A549 treated with RU486 at 1 μM for 4 hours (cell line): ENCODE results near the gene CTAG1B. TPM values are rescaled to one million over a fixed set of nuclear protein-coding genes. Genes with fewer than 3 reads are reported as not detected.

Experiments used
- total RNA-seq: library from RNA; stranded (reverse); fragments of 200-300 nt; extraction: Qiagen RNA extraction; gene quantifications from 5 replicates; pipeline ENCODE4 v1.2.3, GENCODE V29; 2022; ENCODE audit warnings: low read depth

Gene CTAG1B
- not detected in 5 replicates for total RNA-seq

DNA sequence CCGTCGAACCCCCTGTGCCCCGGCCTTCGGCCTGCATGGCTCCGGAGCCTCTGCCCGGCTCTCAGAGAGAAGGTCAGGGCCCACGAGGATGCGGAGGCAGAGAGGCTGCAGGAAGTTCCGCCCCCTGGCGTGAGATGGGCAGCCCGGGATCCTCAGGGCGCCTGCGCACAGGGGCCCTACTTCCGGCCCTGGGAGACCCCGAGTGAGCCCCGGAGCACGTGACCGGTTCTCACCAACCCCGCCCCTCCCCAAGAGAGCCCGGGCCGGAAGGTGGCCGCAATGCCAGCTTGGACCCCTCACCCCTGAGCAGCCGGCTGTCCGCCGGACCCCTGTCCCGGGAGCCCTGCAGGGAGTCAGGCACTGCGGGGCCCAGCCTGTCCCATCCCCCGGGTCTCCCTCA, at the start of gene CTAG1B:
CTAG1B (minus strand) TSS at position 101 of the 400 bp plus-strand sequence; CDS start at position 37, 64 bp downstream.

GRCh38 chrX:154653413-154653812, 34.3 kb upstream of the CTAG1B start, which contains the start of gene CTAG2:
Gene CTAG2, minus strand, starts transcription at chrX:154653579. Its CDS starts 64 bp downstream, at chrX:154653515.

DNA sequence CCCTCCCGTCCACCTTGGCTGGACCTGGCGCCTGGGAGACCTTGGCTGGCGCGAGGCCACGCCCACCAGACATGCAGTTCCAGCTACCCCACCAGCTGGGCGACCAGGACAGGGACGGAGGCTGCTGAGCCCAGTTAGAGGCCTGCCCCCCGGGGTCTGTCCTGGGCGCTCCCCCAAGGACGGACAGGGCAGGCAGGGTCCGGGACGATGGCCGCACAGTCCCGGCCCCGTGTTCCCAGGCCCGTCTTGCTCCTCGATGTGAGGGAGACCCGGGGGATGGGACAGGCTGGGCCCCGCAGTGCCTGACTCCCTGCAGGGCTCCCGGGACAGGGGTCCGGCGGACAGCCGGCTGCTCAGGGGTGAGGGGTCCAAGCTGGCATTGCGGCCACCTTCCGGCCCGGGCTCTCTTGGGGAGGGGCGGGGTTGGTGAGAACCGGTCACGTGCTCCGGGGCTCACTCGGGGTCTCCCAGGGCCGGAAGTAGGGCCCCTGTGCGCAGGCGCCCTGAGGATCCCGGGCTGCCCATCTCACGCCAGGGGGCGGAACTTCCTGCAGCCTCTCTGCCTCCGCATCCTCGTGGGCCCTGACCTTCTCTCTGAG, 34.4 kb downstream of the CTAG1B start, which contains the start of gene CTAG1A:
CTAG1A (plus strand) TSS at position 549 of the 599 bp plus-strand sequence. CDS start 74 bp downstream, outside the sequence.

Other genes starting within 250 kb of the CTAG1B start
- gene FLNA, start 244.6 kb downstream of the CTAG1B start, total RNA-seq = 1,374 to 1,670 TPM (median 1,583 TPM) in 5 replicates
- gene EMD, start 240.0 kb downstream of the CTAG1B start, total RNA-seq = 127 to 170 TPM (median 155 TPM) in 5 replicates
- gene RPL10, start 220.9 kb downstream of the CTAG1B start, total RNA-seq = 5,191 to 5,756 TPM (median 5,342 TPM) in 5 replicates
- gene DNASE1L1, start 210.0 kb downstream of the CTAG1B start, total RNA-seq = 20.6 to 30.0 TPM (median 26.9 TPM) in 5 replicates
- 29.0 to 38.9 TPM (median 33.3 TPM) in 5 replicates for gene TAFAZZIN, start 207.7 kb downstream of the CTAG1B start, total RNA-seq
- 72.3 to 108 TPM (median 104 TPM) in 5 replicates for gene ATP6AP1, start 190.6 kb downstream of the CTAG1B start, total RNA-seq
- 88.0 to 102 TPM (median 92.6 TPM) in 5 replicates for gene GDI1, start 182.1 kb downstream of the CTAG1B start, total RNA-seq
- 89.4 to 122 TPM (median 110 TPM) in 5 replicates for gene FAM50A, start 175.1 kb downstream of the CTAG1B start, total RNA-seq
- gene PLXNA3, start 161.0 kb downstream of the CTAG1B start, total RNA-seq = 8.6 to 15.9 TPM (median 10.8 TPM) in 5 replicates
- 48.7 to 73.2 TPM (median 69.0 TPM) in 5 replicates for gene LAGE3, start 140.0 kb downstream of the CTAG1B start, total RNA-seq
- 57.8 to 73.0 TPM (median 60.0 TPM) in 5 replicates for gene UBL4A, start 132.7 kb downstream of the CTAG1B start, total RNA-seq
- gene SLC10A3, start 128.7 kb downstream of the CTAG1B start, total RNA-seq = 31.5 to 42.6 TPM (median 39.9 TPM) in 5 replicates
- gene FAM3A, start 103.0 kb downstream of the CTAG1B start, total RNA-seq = 30.7 to 46.1 TPM (median 43.4 TPM) in 5 replicates
- 1,384 to 1,559 TPM (median 1,513 TPM) in 5 replicates for gene G6PD, start 72.4 kb downstream of the CTAG1B start, total RNA-seq
- gene IKBKG, start 71.7 kb downstream of the CTAG1B start, total RNA-seq = 34.1 to 45.7 TPM (median 42.8 TPM) in 5 replicates
- gene CTAG1A, start 34.1 kb downstream of the CTAG1B start, total RNA-seq = not detected in 5 replicates
- not detected in 5 replicates for gene CTAG2, start 34.3 kb upstream of the CTAG1B start, total RNA-seq
- gene GAB3, start 131.8 kb upstream of the CTAG1B start, total RNA-seq = 0.26 to 0.57 TPM (median 0.49 TPM) in 5 replicates
- gene DKC1, start 143.6 kb upstream of the CTAG1B start, total RNA-seq = 157 to 223 TPM (median 174 TPM) in 5 replicates
- gene MPP1, start 186.2 kb upstream of the CTAG1B start, total RNA-seq = 16.3 to 17.3 TPM (median 16.8 TPM) in 5 replicates
- not detected in 5 replicates for gene SMIM9, start 215.4 kb upstream of the CTAG1B start, total RNA-seq